Transverse colon (tissue), 4 donors: ENCODE results near the gene CCNH.

ENCODE experiments used
- CTCF ChIP-seq, 5 experiments: fragments of 200-600 bp in 3 of 5; fragments of 450-650 bp in 2 of 5; sonication (generic) in 3 of 5; IDR thresholded peaks; 1 replicate in 2 of 5; 2 replicates in 3 of 5; pipeline ENCODE4 v1.5.1; 2016 to 2017; ENCODE audit warnings: antibody characterized with exemption in 5 of 5, inconsistent platforms in 3 of 5, mild to moderate bottlenecking in 2 of 5, moderate library complexity in 1 of 5
- EP300 ChIP-seq: sonication (generic); formaldehyde crosslinking; IDR thresholded peaks from one replicate; pipeline ENCODE4 v1.6.1; 2017; ENCODE audit warnings: antibody characterized with exemption, low read depth
- POLR2A ChIP-seq: fragments of 450-650 bp; IDR thresholded peaks from one replicate; pipeline ENCODE4 v1.6.1; 2016; ENCODE audit warnings: antibody characterized with exemption, mild to moderate bottlenecking, moderate library complexity
- POLR2AphosphoS5 ChIP-seq, 3 donors: sonication (generic); formaldehyde crosslinking; IDR thresholded peaks; one replicate each; pipeline ENCODE4 v1.6.1; 2016; ENCODE audit warnings: antibody characterized with exemption in 3 of 3

- TF ChIP-seq CTCF (IDR thresholded peaks at IDR 0.05) (no peak), POLR2A (no peak), POLR2AphosphoS5 (IDR thresholded peaks at IDR 0.05) (no peak), EP300 (no peak)
Observed at GRCh38 chr5:87418506-87418905, 5.8 kb upstream of the CCNH start.
